Measurements from ENCODE around the gene CRTAC1.
"Not testable (repeated sequence)": the region's sequence is repeated elsewhere in the genome, so short reads cannot be mapped to it uniquely, and the experiment has no call there.

Gene CRTAC1

GRCh38 chr10:97869091-97870042, 161.1 kb downstream of the CRTAC1 start:
- DNase-seq (ENCODE audit: low spot score), result peak; percentile 61

- DNase-seq (ENCODE audit: low spot score), result no peak
These were observed 162.2 kb downstream of the CRTAC1 start for GRCh38 chr10:97868134-97868685.

GRCh38 chr10:97867220-97867800, 163.1 kb downstream of the CRTAC1 start:
- DNase-seq (ENCODE audit: low spot score), result no peak

GRCh38 chr10:97866524-97867219, 163.7 kb downstream of the CRTAC1 start:
- no peak for DNase-seq (ENCODE audit: low spot score)

GRCh38 chr10:97865488-97865887, 164.9 kb downstream of the CRTAC1 start:
- no peak for DNase-seq (ENCODE audit: low spot score)

- DNase-seq (ENCODE audit: low spot score), result no peak
These were observed 166.6 kb downstream of the CRTAC1 start for GRCh38 chr10:97863808-97864207.

GRCh38 chr10:97861924-97862323, 168.5 kb downstream of the CRTAC1 start:
- DNase-seq (ENCODE audit: low spot score), result no peak

GRCh38 chr10:97861097-97861750, 169.2 kb downstream of the CRTAC1 start:
- DNase-seq (ENCODE audit: low spot score), result no peak

GRCh38 chr10:97858001-97858439, 172.4 kb downstream of the CRTAC1 start:
- DNase-seq (ENCODE audit: low spot score), result no peak

- DNase-seq (ENCODE audit: low spot score), result no peak
These were observed 175.7 kb downstream of the CRTAC1 start for GRCh38 chr10:97854743-97855142.

GRCh38 chr10:97852840-97853405, 177.5 kb downstream of the CRTAC1 start:
- DNase-seq (ENCODE audit: low spot score), result no peak

GRCh38 chr10:97852277-97852676, 178.1 kb downstream of the CRTAC1 start:
- DNase-seq (ENCODE audit: low spot score), result no peak

GRCh38 chr10:97851341-97852001, 178.9 kb downstream of the CRTAC1 start:
- DNase-seq (ENCODE audit: low spot score), result no peak

- DNase-seq (ENCODE audit: low spot score), result no peak
These were observed 180.0 kb downstream of the CRTAC1 start for GRCh38 chr10:97850446-97850845.

GRCh38 chr10:97849687-97850402, 180.6 kb downstream of the CRTAC1 start, which contains the start of gene GOLGA7B:
Gene GOLGA7B (plus strand): TSS chr10:97849843. CDS start chr10:97850304, 461 bp downstream.
- peak; percentile 62 for DNase-seq (ENCODE audit: low spot score)

GRCh38 chr10:97849103-97849686, 181.2 kb downstream of the CRTAC1 start:
- no peak for DNase-seq (ENCODE audit: low spot score)

- no peak for DNase-seq (ENCODE audit: low spot score)
These were observed 185.7 kb downstream of the CRTAC1 start for GRCh38 chr10:97844678-97845077.

- not testable (repeated sequence) for DNase-seq (ENCODE audit: low spot score)
These were observed 186.4 kb downstream of the CRTAC1 start for GRCh38 chr10:97843972-97844371.

- no peak for DNase-seq (ENCODE audit: low spot score)
These were observed 187.1 kb downstream of the CRTAC1 start for GRCh38 chr10:97843281-97843671.
